ENCODE data around the gene MXD1.

The MXD1 gene

DNA sequence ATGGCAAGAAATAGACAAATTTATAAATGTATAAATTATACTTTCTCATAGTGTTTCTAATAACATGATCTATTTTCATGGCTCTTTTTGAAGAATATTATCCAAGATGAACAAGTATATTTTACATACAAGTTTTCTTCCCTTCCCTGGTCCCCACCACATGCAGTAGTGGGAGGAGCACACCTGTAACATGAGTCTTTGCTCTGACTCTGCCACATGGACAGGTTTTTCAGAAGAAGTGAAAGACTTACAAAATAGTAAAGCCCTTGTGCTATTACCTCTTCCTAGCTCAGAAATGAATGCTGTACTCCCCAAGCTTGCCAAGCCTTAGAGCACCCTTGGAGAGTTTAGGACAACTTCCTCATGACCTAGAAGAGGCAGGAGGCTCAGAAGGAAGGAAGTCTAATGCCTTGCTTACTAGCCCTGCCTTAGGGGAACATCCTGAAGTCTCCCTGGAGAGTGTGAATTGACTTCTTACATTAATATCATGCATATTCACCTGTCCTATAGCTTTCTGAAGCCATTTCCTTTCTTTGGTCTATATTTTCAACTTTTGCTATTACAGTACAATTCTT is 18.4 kb downstream of the MXD1 start:
- DNase-seq (ENCODE audit: extremely low read depth in 1 of 2, low read depth in 1 of 2): no peak

DNA sequence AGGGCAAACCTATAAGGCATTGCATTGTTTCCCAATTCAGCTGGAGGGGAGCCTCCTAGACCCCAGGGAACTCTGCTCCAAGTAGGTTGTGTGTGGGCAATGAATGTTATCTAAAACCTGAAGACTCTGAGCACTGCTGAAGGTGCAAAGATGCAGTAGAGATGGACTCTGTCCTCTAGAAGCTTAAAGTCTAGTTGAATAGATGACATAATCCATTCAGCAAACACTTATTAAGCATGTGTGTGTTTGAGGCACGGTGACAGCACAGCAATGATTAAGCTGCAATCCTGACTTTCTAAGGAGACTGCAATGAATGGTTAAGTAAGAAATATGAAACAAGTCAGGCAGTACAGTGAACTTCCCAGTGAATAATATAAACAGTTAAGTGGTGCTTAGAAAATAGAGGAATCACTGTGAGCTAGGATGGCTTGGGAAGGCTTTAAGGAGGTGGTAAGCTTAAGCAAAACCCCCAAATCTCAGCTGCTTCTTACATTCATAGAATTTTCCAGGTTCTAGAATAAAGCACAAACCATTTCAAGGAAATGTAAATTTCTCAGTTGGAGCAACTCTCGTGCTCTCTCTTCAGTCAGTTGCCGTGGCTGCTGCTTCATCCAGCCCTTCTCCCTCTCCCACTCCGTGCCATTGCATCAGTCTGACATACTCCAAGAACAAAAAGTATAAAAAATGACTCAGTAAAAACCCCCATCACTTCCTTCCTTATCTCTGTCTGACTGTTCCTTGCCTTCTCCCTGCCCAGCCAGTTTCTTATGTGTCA is 19.1 kb downstream of the MXD1 start:
- DNase-seq (ENCODE audit: extremely low read depth in 1 of 2, low read depth in 1 of 2): no peak

DNA sequence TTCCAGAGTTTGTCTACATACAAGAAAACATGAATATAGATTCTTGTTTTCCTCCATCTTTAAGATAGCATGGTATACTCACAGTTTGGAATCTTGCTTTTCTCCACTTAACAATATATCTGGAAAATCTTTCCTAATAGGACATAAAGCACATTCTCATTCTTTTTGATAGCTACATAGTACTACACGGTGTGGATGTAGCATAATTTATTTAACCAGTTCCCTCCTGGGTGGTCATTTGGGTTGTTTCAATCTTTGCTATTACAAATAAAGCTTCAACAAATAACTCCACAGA is 19.7 kb downstream of the MXD1 start:
- DNase-seq (ENCODE audit: extremely low read depth in 1 of 2, low read depth in 1 of 2): no peak

DNA sequence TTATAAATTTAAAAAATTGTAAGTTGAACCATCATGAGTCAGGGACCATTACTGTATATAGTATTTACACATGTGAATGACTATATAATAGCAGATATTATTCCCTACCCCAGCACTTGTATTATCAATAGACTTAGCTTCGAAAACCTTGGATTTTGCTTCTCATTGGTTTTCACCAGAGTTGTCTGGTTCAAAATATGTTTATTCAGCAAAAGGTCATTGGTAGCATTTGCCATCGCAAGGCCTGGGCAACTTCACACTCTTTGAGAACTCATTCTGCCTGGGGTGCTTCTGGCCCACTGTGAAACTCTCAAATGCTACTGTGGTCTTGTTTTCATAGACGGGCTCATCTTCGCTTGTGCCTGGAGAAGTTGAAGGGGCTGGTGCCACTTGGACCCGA is 20.1 kb downstream of the MXD1 start:
- no peak for DNase-seq (ENCODE audit: extremely low read depth in 1 of 2, low read depth in 1 of 2)

DNA sequence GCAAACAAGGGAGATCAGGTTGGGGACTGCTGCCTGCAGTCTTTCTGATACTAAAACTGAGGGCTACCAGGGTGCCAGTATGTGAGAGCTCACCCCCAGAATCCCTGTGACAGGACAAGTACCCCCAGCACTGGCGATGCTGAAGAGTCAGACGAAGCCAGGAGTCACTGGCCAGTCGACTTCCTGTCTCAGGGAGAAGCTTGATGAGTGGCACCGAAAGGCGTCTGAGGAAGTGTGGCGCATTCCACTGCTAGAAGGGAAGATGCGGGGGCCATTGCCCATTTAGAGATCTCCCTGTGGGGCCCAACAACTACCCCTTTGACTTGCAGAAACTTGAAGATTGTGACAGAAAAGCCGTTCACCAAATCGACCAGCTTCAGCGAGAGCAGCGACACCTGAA is 22.0 kb downstream of the MXD1 start:
- no peak for DNase-seq (ENCODE audit: extremely low read depth in 1 of 2, low read depth in 1 of 2)

DNA sequence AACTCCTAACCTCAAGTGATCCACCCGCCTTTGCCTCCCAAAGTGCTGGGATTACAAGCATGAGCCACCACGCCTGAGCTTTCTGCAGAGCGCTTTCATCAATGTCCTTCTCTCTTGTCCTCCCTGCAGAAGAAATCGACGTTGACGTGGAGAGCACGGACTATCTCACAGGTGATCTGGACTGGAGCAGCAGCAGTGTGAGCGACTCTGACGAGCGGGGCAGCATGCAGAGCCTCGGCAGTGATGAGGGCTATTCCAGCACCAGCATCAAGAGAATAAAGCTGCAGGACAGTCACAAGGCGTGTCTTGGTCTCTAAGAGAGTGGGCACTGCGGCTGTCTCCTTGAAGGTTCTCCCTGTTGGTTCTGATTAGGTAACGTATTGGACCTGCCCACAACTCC is 23.1 kb downstream of the MXD1 start:
- DNase-seq (ENCODE audit: extremely low read depth in 1 of 2, low read depth in 1 of 2): no peak

DNA sequence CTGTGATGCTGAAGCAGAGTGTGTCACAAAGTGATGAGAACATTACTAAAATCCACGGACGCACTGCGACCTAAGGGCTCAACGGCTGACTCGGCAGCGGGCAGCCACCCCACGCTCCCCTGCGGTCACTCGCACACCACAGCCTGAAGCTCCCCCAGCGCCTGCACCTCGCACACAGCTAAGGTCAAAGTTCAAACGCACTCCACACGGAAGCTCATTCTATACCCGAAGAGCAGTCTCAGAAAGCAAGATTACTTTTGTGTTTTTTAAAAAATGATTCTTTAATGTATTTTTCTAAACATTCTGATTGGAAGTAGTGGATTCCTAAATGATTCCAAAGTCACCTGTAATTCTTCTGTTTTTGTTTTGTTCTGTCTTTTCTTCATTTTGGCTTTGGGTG is 24.8 kb downstream of the MXD1 start:
- no peak for DNase-seq (ENCODE audit: extremely low read depth in 1 of 2, low read depth in 1 of 2)

DNA sequence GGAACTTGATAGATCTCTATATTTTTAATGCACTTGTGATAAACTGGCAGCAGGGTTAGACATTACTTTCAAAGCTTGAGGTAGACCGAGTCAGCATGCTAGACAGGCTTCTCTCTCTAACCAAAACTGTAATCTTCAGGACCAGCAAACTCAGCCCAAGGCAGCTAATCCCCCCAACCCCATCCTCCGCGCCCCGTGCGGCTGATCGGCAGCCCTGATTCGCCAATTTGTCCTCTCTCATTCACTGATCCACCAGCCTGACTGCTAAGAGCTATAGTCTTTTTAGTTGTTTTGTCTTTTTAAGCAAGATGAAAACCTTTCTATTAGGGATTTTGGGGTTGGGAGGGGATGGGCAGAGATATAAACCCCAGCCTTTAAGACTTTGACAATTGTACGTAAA is 25.8 kb downstream of the MXD1 start:
- DNase-seq (ENCODE audit: extremely low read depth in 1 of 2, low read depth in 1 of 2): no peak

DNA sequence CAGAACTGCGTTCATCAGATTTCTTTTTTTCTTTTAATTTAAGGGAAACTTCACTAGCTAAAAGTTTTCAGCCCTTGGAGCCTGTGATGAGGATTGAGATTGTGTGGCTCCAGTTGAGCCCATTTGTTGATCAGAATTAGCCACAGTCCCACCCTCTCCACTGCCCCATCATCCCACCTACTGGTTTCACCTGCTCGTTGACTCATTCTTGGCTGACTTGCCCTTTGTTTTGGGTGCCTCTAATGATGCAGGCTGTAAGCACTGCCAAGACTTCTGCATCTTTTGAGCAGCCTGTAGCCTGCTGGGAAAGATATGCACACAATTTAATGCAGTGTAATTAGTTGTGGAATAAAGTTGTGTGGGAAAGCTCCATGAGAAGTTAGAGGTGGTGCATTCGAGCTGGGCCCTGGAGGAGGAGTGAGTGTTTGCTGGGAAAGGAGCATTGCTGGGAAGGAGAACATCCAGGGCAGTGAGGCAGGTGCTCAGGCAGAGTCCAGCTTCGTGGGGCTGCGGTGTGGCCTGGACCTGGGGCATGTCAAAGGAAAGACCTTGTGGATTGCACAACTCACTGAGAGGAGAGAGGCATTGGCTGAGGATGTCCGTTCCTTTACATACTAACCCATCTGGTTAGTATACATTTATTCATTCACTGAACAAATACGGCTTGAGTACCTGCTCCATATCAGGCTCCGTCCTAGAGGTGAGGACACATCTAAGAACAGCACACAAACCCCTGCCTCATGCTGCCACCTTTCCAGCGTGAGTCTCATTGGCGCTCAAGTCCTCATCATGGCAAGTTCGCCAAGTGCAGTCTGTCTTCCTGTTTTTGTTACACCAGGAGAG is 28.3 kb downstream of the MXD1 start:
- DNase-seq (ENCODE audit: extremely low read depth in 1 of 2, low read depth in 1 of 2): no peak

DNA sequence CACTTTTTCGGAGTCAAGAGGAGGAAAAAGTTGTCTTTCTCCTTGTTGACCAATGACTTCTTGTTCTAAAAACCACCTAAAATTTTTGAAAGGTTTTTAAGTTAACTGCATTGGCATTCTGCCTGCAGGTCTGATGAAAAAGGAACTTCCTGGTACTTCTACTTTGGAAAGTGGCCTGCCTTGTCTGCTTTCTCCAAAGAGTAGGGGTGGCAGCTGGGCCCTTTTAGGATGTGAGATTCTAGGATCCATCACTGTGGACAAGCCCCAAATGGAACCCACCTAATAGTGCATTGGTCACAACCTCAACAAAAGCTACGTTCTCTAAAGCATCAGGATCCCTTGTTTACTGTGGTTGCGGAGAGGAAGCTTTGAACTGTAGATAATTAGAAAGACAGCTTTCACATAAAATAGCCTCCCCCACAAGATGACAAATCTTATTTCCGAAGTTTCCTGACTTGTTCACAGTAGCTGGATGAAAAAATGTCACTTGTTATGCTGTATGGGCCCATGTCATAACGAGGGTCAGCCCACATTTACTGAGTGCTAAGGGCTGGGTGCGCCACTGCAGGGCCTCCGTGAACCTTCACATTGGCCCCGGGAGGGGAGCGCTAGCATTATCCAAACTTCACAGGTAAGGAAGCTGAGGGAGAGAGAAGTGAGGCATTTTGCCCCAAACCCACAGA is 29.1 kb downstream of the MXD1 start:
- DNase-seq (ENCODE audit: extremely low read depth in 1 of 2, low read depth in 1 of 2): no peak

DNA sequence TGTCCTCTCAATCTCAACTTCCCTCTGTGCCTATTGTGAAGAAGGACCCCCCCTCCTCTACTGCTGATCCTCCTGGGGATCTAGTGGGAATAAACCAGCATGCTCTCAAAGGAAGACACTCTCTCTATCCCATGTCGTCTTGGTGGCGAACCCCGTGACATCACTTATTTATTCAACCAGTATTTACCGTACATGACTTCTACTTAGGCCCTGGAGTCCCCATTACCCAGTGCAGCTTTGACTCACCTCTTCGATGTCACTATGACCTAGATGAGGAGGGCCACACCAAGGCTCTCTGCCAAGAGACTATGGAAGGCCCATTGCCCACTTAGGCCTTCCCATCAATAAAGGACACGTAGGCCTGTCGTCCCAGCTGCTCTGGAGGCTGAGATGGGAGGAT is 29.8 kb downstream of the MXD1 start:
- no peak for DNase-seq (ENCODE audit: extremely low read depth in 1 of 2, low read depth in 1 of 2)

DNA sequence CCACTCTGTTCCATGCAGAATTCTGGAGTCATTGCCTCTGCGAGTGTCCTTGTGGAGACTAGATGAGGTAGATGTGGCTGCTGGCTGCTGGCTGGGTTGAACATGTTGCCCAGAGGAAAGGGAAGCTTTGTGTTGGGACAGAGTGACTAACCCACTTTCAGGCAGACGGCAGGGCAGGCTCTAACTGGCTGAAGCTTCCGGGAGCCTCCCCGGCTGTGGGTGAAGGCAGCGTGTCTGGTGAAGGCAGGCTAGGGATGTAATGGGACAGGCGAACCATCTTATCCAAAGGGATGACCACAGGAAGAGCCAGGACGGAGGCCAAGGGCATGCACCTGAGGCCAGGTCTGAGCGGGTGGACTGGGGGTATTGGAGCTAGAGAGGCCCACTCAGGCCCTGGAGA is 30.5 kb downstream of the MXD1 start:
- DNase-seq (ENCODE audit: extremely low read depth in 1 of 2, low read depth in 1 of 2): no peak

DNA sequence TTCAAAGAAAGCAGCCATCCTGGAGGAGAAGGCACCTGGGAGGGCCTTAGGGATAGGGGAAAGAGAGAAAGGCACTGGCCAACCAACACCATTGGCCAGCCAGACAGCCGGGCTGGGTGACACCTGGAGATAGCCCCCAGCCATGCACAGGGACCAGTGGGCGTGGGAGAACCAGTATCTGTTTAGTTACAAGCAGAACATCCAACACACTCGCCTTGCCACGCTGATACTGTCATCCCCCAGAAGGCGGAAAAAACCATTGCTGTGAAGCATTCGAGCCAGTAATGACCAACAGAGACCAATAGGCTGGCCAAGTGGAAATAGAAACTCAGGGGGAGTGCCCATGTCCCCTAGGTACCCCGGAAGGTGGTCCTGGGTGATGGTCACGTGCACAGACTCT is 31.0 kb downstream of the MXD1 start:
- DNase-seq (ENCODE audit: extremely low read depth in 1 of 2, low read depth in 1 of 2): no peak

DNA sequence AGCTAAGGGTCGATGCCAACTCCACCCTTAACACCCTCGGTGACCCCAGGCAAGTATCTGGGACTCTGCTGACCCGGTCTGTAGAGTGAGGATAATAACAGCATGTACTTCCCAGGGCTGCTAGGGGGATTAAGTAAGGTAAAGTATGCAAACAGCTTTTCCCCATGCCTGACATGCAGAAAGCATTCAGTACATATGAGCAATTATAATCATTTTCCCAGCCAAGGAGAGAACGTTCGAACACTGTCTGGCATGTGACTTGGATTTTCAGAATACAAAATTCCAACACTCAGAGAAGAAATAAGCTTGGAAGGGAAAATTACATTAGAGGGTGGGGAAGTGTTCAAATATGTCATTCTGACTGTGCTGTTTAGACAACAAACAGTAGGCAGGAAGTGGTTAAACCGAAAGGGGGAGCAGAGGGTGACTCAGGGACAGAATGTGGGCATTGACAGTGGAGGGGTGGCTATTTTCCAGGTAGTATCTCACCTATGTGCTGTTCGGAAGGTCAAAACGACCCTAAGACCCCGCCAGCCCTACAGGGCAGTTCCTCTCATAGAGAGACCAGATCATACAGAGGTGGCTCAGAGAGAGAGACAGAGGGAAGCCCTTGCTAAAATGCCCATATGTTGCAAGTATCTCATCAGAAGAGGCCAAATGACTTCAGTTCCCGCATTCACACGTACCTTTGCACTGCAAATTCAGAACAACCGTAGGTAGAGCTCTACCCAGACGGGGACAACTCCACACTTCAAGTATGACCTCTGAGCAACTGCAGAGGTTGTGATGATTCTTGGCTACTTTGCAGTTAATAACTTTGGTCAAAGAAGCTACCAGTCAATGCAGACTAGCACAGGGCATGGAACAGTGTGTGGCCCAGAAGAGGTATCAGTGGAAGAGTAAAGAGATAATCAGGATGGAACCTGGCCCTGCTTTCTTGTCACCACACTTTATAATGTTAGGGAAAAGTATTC is 31.7 kb downstream of the MXD1 start:
- DNase-seq (ENCODE audit: extremely low read depth in 1 of 2, low read depth in 1 of 2): peak; percentile 14 to 46

DNA sequence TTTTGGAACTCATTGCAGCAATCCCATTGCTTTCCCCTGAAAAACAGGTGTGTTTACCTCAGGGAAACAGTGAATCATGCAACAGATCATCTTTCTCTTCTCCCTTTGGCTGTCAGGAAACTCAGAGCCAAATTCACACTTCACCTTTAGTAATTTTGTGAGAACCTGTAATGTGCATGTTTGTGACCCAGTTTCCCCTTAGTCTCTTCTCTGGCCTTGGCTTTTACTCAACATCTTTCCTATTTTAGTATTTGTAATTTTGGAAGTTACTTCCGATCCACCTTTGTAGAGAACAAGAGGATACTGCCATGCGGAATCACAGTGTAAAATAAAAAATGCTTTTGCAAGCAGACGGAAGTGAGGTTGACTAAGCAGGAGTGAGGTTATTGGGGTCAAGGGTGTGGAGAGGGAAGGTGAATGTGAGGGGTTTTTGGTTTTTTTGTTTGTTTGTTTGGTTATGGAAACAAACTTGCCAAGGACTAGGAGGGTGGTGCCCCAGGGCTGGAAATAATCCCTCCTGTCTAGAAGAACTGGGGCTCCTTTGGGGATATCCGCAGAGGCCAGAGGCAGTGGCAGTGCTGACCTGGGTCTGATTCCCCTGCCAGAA is 32.5 kb downstream of the MXD1 start:
- no peak for DNase-seq (ENCODE audit: extremely low read depth in 1 of 2, low read depth in 1 of 2)

DNA sequence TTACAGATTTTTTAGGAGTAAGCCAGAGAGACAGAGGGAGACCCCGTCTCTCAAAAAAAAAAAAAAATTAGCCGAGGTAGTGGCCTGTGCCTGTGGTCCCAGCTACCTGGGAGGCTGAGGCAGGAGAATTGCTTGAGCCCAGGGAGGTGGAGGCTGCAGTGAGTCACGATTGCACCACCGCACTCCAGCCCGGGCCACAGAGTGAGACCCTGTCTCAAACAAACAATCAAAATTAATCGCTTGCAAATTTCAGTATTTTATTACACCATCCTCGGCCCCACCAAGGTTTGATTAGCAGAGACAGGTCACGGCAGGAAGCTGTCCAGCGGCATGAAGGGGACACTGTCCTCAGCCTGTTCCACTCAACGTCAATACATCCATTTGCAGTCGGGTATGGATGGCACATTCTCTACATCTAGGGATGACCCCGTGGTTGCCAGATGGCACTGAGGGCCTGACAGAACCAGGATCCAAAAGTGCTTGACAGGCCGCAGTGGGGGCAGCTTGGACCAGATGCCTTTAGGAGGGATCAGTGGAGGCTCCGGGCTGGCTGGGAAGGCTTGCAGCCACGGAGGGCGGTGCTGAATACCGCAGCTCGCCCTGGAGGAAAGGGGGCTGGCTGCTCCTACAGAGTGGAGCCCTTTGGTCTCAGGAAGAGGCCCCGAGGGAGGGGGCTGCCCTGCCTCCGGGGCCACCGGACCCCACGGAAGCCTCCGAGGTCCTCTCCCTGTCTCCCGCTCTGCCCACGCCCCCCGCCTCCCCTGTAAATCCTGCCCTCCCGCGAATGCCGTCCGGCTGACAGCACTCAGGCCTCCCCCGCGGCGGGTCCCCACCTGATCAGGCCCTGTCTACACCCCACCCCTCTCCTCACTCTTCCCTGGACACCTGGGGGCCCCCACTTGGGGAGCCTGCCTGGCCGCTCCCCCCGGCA is 33.4 kb downstream of the MXD1 start:
- no peak for DNase-seq (ENCODE audit: extremely low read depth in 1 of 2, low read depth in 1 of 2)

DNA sequence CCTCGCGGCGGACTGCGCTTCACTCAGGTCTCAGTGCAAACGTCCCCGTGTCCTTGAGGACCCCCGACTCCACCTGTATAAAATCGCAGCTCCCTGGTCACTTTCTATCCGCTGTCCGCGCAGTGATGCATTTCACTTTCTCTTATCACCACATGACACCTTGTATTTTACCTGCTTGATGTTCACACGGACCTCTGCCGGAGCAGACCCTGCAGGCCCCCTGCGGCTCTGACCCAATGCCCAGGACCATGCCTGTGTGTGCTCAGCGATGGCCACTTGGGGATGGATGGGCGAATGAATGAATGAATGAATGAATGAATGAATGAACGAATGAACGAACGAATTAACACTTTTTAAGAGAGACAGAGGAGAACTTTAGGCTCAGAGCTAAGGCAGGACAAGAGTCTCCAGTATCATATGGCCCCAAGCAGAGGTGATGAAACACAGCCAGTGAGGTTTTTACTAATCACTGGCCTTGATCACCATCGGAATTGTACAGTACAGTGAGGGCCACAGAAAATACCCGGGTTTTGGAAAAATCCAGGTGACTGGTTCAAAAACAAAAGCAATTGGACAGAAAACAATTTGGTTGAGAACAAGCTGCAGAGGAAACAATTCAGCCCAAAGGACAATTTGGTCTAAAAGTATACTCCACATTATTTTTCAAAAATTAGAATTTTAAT is 34.2 kb downstream of the MXD1 start:
- no peak for DNase-seq (ENCODE audit: extremely low read depth in 1 of 2, low read depth in 1 of 2)

DNA sequence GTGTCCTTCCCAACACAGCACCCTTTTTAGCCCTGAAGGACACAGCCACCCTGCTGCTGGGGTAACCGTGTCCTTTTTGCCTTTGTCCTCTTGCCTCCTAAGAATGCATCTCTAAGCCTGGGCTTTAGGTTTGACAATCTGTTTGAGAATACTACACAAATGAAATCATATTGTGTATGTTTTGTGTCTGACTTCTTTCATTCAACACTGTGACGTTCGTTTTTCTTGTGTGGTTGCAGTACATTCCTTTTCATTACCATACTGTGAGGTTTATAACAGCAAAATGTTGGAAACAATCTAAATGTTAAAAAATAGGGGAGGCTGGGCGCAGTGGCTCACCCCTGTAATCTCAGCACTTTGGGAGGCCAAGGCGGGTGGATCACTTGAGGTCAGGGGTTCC is 35.3 kb downstream of the MXD1 start:
- DNase-seq (ENCODE audit: extremely low read depth in 1 of 2, low read depth in 1 of 2): no peak
